ENCODE data around the gene ADGRF1.

ADGRF1 gene

GRCh38 chr6:47023573-47023972, 18.6 kb downstream of the ADGRF1 start:
- DNase-seq (ENCODE audit: low read depth) = no peak
- no peak overlapping the region for H3K4me3 ChIP-seq (ENCODE audit: low read depth, low read length)
- no peak for TF ChIP-seq CTCF (IDR thresholded peaks at IDR 0.05; ENCODE audit: low read depth, low read length, missing control alignments)

GRCh38 chr6:47022191-47022590, 19.9 kb downstream of the ADGRF1 start:
- H3K4me3 ChIP-seq (ENCODE audit: low read depth, low read length) = no peak overlapping the region
- no peak for TF ChIP-seq CTCF (IDR thresholded peaks at IDR 0.05; ENCODE audit: low read depth, low read length, missing control alignments)
- DNase-seq (ENCODE audit: low read depth) = no peak

GRCh38 chr6:47019941-47020340, 22.2 kb downstream of the ADGRF1 start:
- TF ChIP-seq CTCF (IDR thresholded peaks at IDR 0.05; ENCODE audit: low read depth, low read length, missing control alignments) = no peak
- no peak for DNase-seq (ENCODE audit: low read depth)
- no peak overlapping the region for H3K4me3 ChIP-seq (ENCODE audit: low read depth, low read length)

- no peak for DNase-seq (ENCODE audit: low read depth)
- TF ChIP-seq CTCF (IDR thresholded peaks at IDR 0.05; ENCODE audit: low read depth, low read length, missing control alignments) = no peak
- H3K4me3 ChIP-seq (ENCODE audit: low read depth, low read length) = no peak overlapping the region
These were observed 25.2 kb downstream of the ADGRF1 start for GRCh38 chr6:47016909-47017308.

- DNase-seq (ENCODE audit: low read depth) = no peak
These were observed 25.9 kb downstream of the ADGRF1 start for GRCh38 chr6:47016261-47016660.

GRCh38 chr6:47014401-47014800, 27.7 kb downstream of the ADGRF1 start:
- no peak overlapping the region for H3K4me3 ChIP-seq (ENCODE audit: low read depth, low read length)
- TF ChIP-seq CTCF (IDR thresholded peaks at IDR 0.05; ENCODE audit: low read depth, low read length, missing control alignments) = no peak
- no peak for DNase-seq (ENCODE audit: low read depth)

More at GRCh38 chr6:47016261-47016660, 25.9 kb downstream of the ADGRF1 start:
- no peak overlapping the region for H3K4me3 ChIP-seq (ENCODE audit: low read depth, low read length)
- no peak for TF ChIP-seq CTCF (IDR thresholded peaks at IDR 0.05; ENCODE audit: low read depth, low read length, missing control alignments)

- no peak for TF ChIP-seq CTCF (IDR thresholded peaks at IDR 0.05; ENCODE audit: low read depth, low read length, missing control alignments)
These were observed 32.5 kb downstream of the ADGRF1 start for GRCh38 chr6:47009583-47009982.

More at GRCh38 chr6:47009583-47009982, 32.5 kb downstream of the ADGRF1 start:
- DNase-seq (ENCODE audit: low read depth) = no peak
- no peak overlapping the region for H3K4me3 ChIP-seq (ENCODE audit: low read depth, low read length)

Data from GM12864 (cell line).